Measurements from ENCODE around the gene TTLL1.

TTLL1 gene

GRCh38 chr22:43078522-43078921, 10.7 kb downstream of the TTLL1 start:
- no peaks in the 10 kb centered on the region for H3K4me1 ChIP-seq (ENCODE audit: control insufficient read depth, insufficient read depth, low read length)
- no peak overlapping the region for H3K27ac ChIP-seq (ENCODE audit: insufficient read depth, low read depth, low read length, poor library complexity, severe bottlenecking)
- 89% methylated on average over 8 of the region's 12 CpGs for WGBS, 2 experiments
- H3K36me3 ChIP-seq (ENCODE audit: control insufficient read depth, insufficient read depth, low read length): no peaks in the 10 kb centered on the region
- H3K4me3 ChIP-seq (ENCODE audit: insufficient read depth, low read depth, low read length): no peak overlapping the region
- H3K9me3 ChIP-seq (ENCODE audit: control insufficient read depth, low read length): no peaks in the 10 kb centered on the region
- H3K27me3 ChIP-seq (ENCODE audit: control insufficient read depth, insufficient read depth, low read length, poor library complexity, severe bottlenecking): no peaks in the 10 kb centered on the region

GRCh38 chr22:43077121-43077877, 11.9 kb downstream of the TTLL1 start:
- 89 to 90% methylated on average over 20 of the region's 20 CpGs for WGBS, 2 experiments
- Histone ChIP-seq H3K36me3 (ENCODE audit: control insufficient read depth, insufficient read depth, low read length) (no peaks in the 10 kb centered on the region), H3K27ac (ENCODE audit: insufficient read depth, low read depth, low read length, poor library complexity, severe bottlenecking) (no peak overlapping the region), H3K9me3 (ENCODE audit: control insufficient read depth, low read length) (no peaks in the 10 kb centered on the region), H3K4me3 (ENCODE audit: insufficient read depth, low read depth, low read length) (no peak overlapping the region), H3K4me1 (ENCODE audit: control insufficient read depth, insufficient read depth, low read length) (no peaks in the 10 kb centered on the region), H3K27me3 (ENCODE audit: control insufficient read depth, insufficient read depth, low read length, poor library complexity, severe bottlenecking) (no peaks in the 10 kb centered on the region)

GRCh38 chr22:43066844-43067385, 22.3 kb downstream of the TTLL1 start:
- WGBS, 2 experiments: 92 to 93% methylated on average over 11 of the region's 11 CpGs
- Histone ChIP-seq H3K27ac (ENCODE audit: insufficient read depth, low read depth, low read length, poor library complexity, severe bottlenecking) (no peak overlapping the region), H3K36me3 (ENCODE audit: control insufficient read depth, insufficient read depth, low read length) (peaks cover 6% of the 10 kb centered on the region), H3K4me1 (ENCODE audit: control insufficient read depth, insufficient read depth, low read length) (no peaks in the 10 kb centered on the region), H3K27me3 (ENCODE audit: control insufficient read depth, insufficient read depth, low read length, poor library complexity, severe bottlenecking) (no peaks in the 10 kb centered on the region), H3K4me3 (ENCODE audit: insufficient read depth, low read depth, low read length) (no peak overlapping the region), H3K9me3 (ENCODE audit: control insufficient read depth, low read length) (no peaks in the 10 kb centered on the region)

GRCh38 chr22:43066134-43066533, 23.1 kb downstream of the TTLL1 start:
- H3K4me1 ChIP-seq (ENCODE audit: control insufficient read depth, insufficient read depth, low read length): no peaks in the 10 kb centered on the region
- H3K27ac ChIP-seq (ENCODE audit: insufficient read depth, low read depth, low read length, poor library complexity, severe bottlenecking): no peak overlapping the region
- no peaks in the 10 kb centered on the region for H3K9me3 ChIP-seq (ENCODE audit: control insufficient read depth, low read length)
- WGBS, 2 experiments: 89 to 91% methylated on average over 6 to 7 of the region's 7 CpGs
- peaks cover 6% of the 10 kb centered on the region for H3K36me3 ChIP-seq (ENCODE audit: control insufficient read depth, insufficient read depth, low read length)
- H3K27me3 ChIP-seq (ENCODE audit: control insufficient read depth, insufficient read depth, low read length, poor library complexity, severe bottlenecking): no peaks in the 10 kb centered on the region
- no peak overlapping the region for H3K4me3 ChIP-seq (ENCODE audit: insufficient read depth, low read depth, low read length)

- WGBS, 2 experiments: 33 to 44% methylated on average over 5 of the region's 5 CpGs
- H3K9me3 ChIP-seq (ENCODE audit: control insufficient read depth, low read length): no peaks in the 10 kb centered on the region
- H3K27me3 ChIP-seq (ENCODE audit: control insufficient read depth, insufficient read depth, low read length, poor library complexity, severe bottlenecking): no peaks in the 10 kb centered on the region
Observed at GRCh38 chr22:43060183-43060582, 29.0 kb downstream of the TTLL1 start.

GRCh38 chr22:43057641-43058040, 31.6 kb downstream of the TTLL1 start:
- no peaks in the 10 kb centered on the region for H3K36me3 ChIP-seq (ENCODE audit: control insufficient read depth, insufficient read depth, low read length)
- H3K4me1 ChIP-seq (ENCODE audit: control insufficient read depth, insufficient read depth, low read length): no peaks in the 10 kb centered on the region
- no peak overlapping the region for H3K27ac ChIP-seq (ENCODE audit: insufficient read depth, low read depth, low read length, poor library complexity, severe bottlenecking)
- WGBS, 2 experiments: 87 to 99% methylated on average over 4 to 6 of the region's 7 CpGs
- H3K4me3 ChIP-seq (ENCODE audit: insufficient read depth, low read depth, low read length): no peak overlapping the region
- H3K9me3 ChIP-seq (ENCODE audit: control insufficient read depth, low read length): no peaks in the 10 kb centered on the region
- no peaks in the 10 kb centered on the region for H3K27me3 ChIP-seq (ENCODE audit: control insufficient read depth, insufficient read depth, low read length, poor library complexity, severe bottlenecking)

More at GRCh38 chr22:43060183-43060582, 29.0 kb downstream of the TTLL1 start:
- Histone ChIP-seq H3K27ac (ENCODE audit: insufficient read depth, low read depth, low read length, poor library complexity, severe bottlenecking) (no peak overlapping the region), H3K36me3 (ENCODE audit: control insufficient read depth, insufficient read depth, low read length) (peaks cover 6% of the 10 kb centered on the region), H3K4me3 (ENCODE audit: insufficient read depth, low read depth, low read length) (no peak overlapping the region), H3K4me1 (ENCODE audit: control insufficient read depth, insufficient read depth, low read length) (no peaks in the 10 kb centered on the region)

GRCh38 chr22:43053176-43053575, 36.0 kb downstream of the TTLL1 start:
- H3K36me3 ChIP-seq (ENCODE audit: control insufficient read depth, insufficient read depth, low read length): no peaks in the 10 kb centered on the region
- H3K27me3 ChIP-seq (ENCODE audit: control insufficient read depth, insufficient read depth, low read length, poor library complexity, severe bottlenecking): no peaks in the 10 kb centered on the region
- H3K9me3 ChIP-seq (ENCODE audit: control insufficient read depth, low read length): no peaks in the 10 kb centered on the region
- no peak overlapping the region for H3K27ac ChIP-seq (ENCODE audit: insufficient read depth, low read depth, low read length, poor library complexity, severe bottlenecking)
- H3K4me3 ChIP-seq (ENCODE audit: insufficient read depth, low read depth, low read length): no peak overlapping the region
- H3K4me1 ChIP-seq (ENCODE audit: control insufficient read depth, insufficient read depth, low read length): no peaks in the 10 kb centered on the region
- WGBS, 2 experiments: 91 to 92% methylated on average over 7 of the region's 7 CpGs

GRCh38 chr22:43050995-43051394, 38.2 kb downstream of the TTLL1 start:
- Histone ChIP-seq H3K36me3 (ENCODE audit: control insufficient read depth, insufficient read depth, low read length) (no peaks in the 10 kb centered on the region), H3K4me1 (ENCODE audit: control insufficient read depth, insufficient read depth, low read length) (no peaks in the 10 kb centered on the region), H3K4me3 (ENCODE audit: insufficient read depth, low read depth, low read length) (no peak overlapping the region), H3K27me3 (ENCODE audit: control insufficient read depth, insufficient read depth, low read length, poor library complexity, severe bottlenecking) (no peaks in the 10 kb centered on the region), H3K9me3 (ENCODE audit: control insufficient read depth, low read length) (no peaks in the 10 kb centered on the region), H3K27ac (ENCODE audit: insufficient read depth, low read depth, low read length, poor library complexity, severe bottlenecking) (no peak overlapping the region)
- WGBS, 2 experiments: 74 to 76% methylated on average over 10 of the region's 10 CpGs

GRCh38 chr22:43047605-43048004, 41.6 kb downstream of the TTLL1 start:
- H3K27me3 ChIP-seq (ENCODE audit: control insufficient read depth, insufficient read depth, low read length, poor library complexity, severe bottlenecking): no peaks in the 10 kb centered on the region
- no peaks in the 10 kb centered on the region for H3K9me3 ChIP-seq (ENCODE audit: control insufficient read depth, low read length)
- WGBS, 2 experiments: 94 to 97% methylated on average over 7 of the region's 7 CpGs
- H3K27ac ChIP-seq (ENCODE audit: insufficient read depth, low read depth, low read length, poor library complexity, severe bottlenecking): no peak overlapping the region
- peaks cover 1% of the 10 kb centered on the region for H3K4me1 ChIP-seq (ENCODE audit: control insufficient read depth, insufficient read depth, low read length)
- no peaks in the 10 kb centered on the region for H3K36me3 ChIP-seq (ENCODE audit: control insufficient read depth, insufficient read depth, low read length)
- no peak overlapping the region for H3K4me3 ChIP-seq (ENCODE audit: insufficient read depth, low read depth, low read length)

- Histone ChIP-seq H3K27ac (ENCODE audit: insufficient read depth, low read depth, low read length, poor library complexity, severe bottlenecking) (no peak overlapping the region), H3K36me3 (ENCODE audit: control insufficient read depth, insufficient read depth, low read length) (no peaks in the 10 kb centered on the region), H3K4me1 (ENCODE audit: control insufficient read depth, insufficient read depth, low read length) (peaks cover 5% of the 10 kb centered on the region), H3K27me3 (ENCODE audit: control insufficient read depth, insufficient read depth, low read length, poor library complexity, severe bottlenecking) (no peaks in the 10 kb centered on the region), H3K9me3 (ENCODE audit: control insufficient read depth, low read length) (no peaks in the 10 kb centered on the region), H3K4me3 (ENCODE audit: insufficient read depth, low read depth, low read length) (no peak overlapping the region)
- WGBS, 2 experiments: 92 to 94% methylated on average over 8 to 10 of the region's 10 CpGs
Observed at GRCh38 chr22:43044290-43044712, 44.9 kb downstream of the TTLL1 start.
